ENCODE data around the gene CYFIP1.

Gene CYFIP1

GRCh38 chr15:22979238-22980188, 655 bp downstream of the CYFIP1 start:
- DNase-seq (ENCODE audit: extremely low read depth, low read depth), result no peak
- TF ChIP-seq, protein P1, sequence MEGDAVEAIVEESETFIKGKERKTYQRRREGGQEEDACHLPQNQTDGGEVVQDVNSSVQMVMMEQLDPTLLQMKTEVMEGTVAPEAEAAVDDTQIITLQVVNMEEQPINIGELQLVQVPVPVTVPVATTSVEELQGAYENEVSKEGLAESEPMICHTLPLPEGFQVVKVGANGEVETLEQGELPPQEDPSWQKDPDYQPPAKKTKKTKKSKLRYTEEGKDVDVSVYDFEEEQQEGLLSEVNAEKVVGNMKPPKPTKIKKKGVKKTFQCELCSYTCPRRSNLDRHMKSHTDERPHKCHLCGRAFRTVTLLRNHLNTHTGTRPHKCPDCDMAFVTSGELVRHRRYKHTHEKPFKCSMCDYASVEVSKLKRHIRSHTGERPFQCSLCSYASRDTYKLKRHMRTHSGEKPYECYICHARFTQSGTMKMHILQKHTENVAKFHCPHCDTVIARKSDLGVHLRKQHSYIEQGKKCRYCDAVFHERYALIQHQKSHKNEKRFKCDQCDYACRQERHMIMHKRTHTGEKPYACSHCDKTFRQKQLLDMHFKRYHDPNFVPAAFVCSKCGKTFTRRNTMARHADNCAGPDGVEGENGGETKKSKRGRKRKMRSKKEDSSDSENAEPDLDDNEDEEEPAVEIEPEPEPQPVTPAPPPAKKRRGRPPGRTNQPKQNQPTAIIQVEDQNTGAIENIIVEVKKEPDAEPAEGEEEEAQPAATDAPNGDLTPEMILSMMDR (IDR thresholded peaks at IDR 0.05; ENCODE audit: low read depth, low read length, missing control alignments), result no peak
- H3K4me3 ChIP-seq (replicated peaks; ENCODE audit: low read depth, low read length), result peak overlapping the region; percentile 98

DNA sequence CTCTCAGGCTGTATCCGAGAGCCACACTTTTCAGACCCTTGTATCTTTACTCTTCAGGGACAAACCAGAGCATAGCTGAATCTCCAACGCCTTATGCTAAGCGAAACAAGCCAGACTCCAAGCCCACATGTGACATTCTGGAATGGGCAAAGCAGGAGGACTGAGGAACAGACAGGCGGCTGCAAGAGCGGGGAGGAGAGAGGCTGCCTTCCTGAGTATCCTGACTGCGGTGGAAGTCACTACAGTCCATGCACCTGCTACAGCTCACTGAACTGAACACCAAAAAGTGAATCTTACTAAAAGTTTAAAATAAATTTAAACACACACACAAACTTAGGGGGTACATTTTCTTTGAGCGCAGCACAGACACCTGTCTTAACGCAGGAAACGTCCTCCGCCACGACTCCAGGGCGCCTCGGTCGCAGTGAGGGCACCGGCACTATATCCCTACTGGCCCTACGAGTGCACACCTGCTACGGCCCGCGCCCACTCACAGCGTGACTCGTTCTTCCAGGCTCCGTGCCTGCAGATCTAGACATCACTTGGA, 1.4 kb downstream of the CYFIP1 start:
- TF ChIP-seq, protein P1 (IDR thresholded peaks at IDR 0.05; ENCODE audit: low read depth, low read length, missing control alignments), result no peak
- peak overlapping the region; percentile 98 for H3K4me3 ChIP-seq (replicated peaks; ENCODE audit: low read depth, low read length)
- no peak for DNase-seq (ENCODE audit: extremely low read depth, low read depth)

DNA sequence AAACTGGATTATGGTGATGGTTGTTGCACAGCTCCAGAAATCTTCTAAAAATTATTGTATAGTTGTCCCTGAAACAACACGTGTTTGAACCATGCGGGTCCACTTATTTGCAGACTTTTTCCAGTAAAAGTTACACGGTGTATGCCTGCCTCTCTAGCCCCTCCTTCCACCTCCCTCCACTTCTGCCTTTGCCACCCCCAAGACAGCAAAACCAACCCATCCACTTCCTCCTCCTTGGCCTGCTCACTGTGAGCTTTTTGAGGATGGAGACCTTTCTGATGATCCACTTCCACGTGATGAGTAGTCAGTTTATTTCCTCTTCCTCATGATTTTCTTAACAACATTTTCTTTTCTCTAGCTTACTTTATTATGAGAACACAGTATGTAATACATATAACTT, 5.4 kb downstream of the CYFIP1 start:
- no peak for DNase-seq (ENCODE audit: extremely low read depth, low read depth)
- no peak overlapping the region for H3K4me3 ChIP-seq (replicated peaks; ENCODE audit: low read depth, low read length)
- TF ChIP-seq, protein P1 (IDR thresholded peaks at IDR 0.05; ENCODE audit: low read depth, low read length, missing control alignments), result no peak

DNA sequence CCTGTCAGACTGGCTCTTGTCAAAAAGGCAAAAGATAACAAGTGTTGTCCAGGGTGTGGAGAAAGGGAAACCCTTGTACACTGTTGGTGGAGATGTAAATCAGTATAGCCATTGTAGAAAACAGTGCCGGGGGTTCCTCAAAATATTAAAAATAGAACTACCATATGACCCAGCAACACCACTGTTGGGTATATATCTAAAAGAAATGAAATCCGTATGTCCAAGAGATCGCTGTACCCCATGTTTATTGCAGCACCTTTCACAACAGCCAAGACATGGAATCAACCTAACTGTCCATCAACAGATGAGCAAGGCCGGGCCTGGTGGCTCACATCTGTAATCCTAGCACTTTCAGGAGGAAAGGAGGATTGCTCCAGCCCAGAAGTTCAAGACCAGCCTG, 6.2 kb downstream of the CYFIP1 start:
- TF ChIP-seq, protein P1 (IDR thresholded peaks at IDR 0.05; ENCODE audit: low read depth, low read length, missing control alignments), result no peak
- no peak for DNase-seq (ENCODE audit: extremely low read depth, low read depth)
- no peak overlapping the region for H3K4me3 ChIP-seq (replicated peaks; ENCODE audit: low read depth, low read length)

GRCh38 chr15:22973286-22973685, 6.9 kb downstream of the CYFIP1 start:
- H3K4me3 ChIP-seq (replicated peaks; ENCODE audit: low read depth, low read length), result no peak overlapping the region
- TF ChIP-seq, protein P1 (IDR thresholded peaks at IDR 0.05; ENCODE audit: low read depth, low read length, missing control alignments), result no peak
- DNase-seq (ENCODE audit: extremely low read depth, low read depth), result no peak

GRCh38 chr15:22969489-22969888, 10.7 kb downstream of the CYFIP1 start:
- DNase-seq (ENCODE audit: extremely low read depth, low read depth), result no peak
- H3K4me3 ChIP-seq (replicated peaks; ENCODE audit: low read depth, low read length), result no peak overlapping the region
- TF ChIP-seq, protein P1 (IDR thresholded peaks at IDR 0.05; ENCODE audit: low read depth, low read length, missing control alignments), result no peak
